Measurements from ENCODE around the gene EBF3. TPM values are rescaled to one million over a fixed set of nuclear protein-coding genes. Genes with fewer than 3 reads are reported as not detected.

The EBF3 gene
- total RNA-seq, 1 experiment from 2014 or later = 0.64 TPM

DNA sequence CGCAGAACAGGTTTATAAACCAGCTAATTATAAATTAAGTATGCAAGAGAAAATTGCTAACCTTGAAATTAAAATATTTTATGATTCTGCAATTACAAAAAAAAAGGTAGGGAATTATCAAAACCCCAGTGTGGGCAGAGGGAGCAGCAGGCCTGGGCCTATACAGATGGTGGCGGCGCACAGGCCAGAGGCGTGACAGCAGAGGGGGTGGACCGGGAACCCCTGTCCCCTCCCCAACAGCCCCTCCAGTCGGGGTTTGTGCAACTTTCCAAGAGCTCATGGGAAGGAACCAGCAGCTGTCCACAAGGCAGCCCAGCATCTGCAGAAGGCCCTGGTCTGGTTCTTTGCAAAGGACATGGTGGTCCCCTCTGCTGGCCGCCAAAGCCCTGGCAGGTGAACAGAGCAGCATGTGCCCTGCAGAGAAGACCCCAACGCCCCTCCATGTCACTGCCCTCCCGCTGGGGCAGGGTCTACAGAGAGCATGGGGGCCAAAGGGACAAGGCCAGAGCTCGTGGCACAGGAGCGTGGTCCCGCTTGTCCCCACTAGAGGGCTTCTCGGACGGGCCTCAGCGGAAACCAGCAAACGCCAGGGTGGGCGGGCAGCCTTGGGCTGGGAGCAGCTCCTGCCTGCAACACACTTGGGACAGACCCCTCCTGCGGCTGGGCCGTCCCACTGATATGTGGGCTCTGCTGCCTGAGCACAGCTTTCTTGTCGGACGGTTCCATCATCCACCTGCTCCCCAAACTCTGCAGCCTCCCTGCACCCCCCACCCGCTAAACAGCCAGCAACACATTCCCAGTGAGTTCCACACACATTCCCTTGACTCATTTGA lies 75.1 kb downstream of the EBF3 start:
- CTCF ChIA-PET = interaction anchor here (0.6 to 1.0 kb wide), 10 partner anchors 69 to 1400 kb away, joined by 3 to 13 read pairs (median 9); no protein-coding TSS in a partner anchor
- DNase-seq (ENCODE audit: low read depth, low spot score) = no peak
- BruUV-seq (replicated peaks) = no TSS peak
- TF ChIP-seq, protein P1, sequence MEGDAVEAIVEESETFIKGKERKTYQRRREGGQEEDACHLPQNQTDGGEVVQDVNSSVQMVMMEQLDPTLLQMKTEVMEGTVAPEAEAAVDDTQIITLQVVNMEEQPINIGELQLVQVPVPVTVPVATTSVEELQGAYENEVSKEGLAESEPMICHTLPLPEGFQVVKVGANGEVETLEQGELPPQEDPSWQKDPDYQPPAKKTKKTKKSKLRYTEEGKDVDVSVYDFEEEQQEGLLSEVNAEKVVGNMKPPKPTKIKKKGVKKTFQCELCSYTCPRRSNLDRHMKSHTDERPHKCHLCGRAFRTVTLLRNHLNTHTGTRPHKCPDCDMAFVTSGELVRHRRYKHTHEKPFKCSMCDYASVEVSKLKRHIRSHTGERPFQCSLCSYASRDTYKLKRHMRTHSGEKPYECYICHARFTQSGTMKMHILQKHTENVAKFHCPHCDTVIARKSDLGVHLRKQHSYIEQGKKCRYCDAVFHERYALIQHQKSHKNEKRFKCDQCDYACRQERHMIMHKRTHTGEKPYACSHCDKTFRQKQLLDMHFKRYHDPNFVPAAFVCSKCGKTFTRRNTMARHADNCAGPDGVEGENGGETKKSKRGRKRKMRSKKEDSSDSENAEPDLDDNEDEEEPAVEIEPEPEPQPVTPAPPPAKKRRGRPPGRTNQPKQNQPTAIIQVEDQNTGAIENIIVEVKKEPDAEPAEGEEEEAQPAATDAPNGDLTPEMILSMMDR (IDR thresholded peaks at IDR 0.05) = peak; percentile 93
- no peak for TF ChIP-seq POLR2AphosphoS5 (IDR thresholded peaks at IDR 0.05; ENCODE audit: low read depth, low read length)
- TF ChIP-seq, protein P2, sequence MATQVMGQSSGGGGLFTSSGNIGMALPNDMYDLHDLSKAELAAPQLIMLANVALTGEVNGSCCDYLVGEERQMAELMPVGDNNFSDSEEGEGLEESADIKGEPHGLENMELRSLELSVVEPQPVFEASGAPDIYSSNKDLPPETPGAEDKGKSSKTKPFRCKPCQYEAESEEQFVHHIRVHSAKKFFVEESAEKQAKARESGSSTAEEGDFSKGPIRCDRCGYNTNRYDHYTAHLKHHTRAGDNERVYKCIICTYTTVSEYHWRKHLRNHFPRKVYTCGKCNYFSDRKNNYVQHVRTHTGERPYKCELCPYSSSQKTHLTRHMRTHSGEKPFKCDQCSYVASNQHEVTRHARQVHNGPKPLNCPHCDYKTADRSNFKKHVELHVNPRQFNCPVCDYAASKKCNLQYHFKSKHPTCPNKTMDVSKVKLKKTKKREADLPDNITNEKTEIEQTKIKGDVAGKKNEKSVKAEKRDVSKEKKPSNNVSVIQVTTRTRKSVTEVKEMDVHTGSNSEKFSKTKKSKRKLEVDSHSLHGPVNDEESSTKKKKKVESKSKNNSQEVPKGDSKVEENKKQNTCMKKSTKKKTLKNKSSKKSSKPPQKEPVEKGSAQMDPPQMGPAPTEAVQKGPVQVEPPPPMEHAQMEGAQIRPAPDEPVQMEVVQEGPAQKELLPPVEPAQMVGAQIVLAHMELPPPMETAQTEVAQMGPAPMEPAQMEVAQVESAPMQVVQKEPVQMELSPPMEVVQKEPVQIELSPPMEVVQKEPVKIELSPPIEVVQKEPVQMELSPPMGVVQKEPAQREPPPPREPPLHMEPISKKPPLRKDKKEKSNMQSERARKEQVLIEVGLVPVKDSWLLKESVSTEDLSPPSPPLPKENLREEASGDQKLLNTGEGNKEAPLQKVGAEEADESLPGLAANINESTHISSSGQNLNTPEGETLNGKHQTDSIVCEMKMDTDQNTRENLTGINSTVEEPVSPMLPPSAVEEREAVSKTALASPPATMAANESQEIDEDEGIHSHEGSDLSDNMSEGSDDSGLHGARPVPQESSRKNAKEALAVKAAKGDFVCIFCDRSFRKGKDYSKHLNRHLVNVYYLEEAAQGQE (IDR thresholded peaks at IDR 0.05; ENCODE audit: insufficient read depth in 1 of 2, low read depth in 2 of 2, low read length in 1 of 2) = no peak
- TF ChIP-seq SIN3A (IDR thresholded peaks at IDR 0.05; ENCODE audit: borderline replicate concordance, insufficient read depth, low read depth, low read length) = no peak
- H3K4me3 ChIP-seq (ENCODE audit: low read depth in 2 of 2, low read length in 2 of 2) = no peak overlapping the region
- H3K36me3 ChIP-seq (ENCODE audit: control insufficient read depth, insufficient read depth, low read length) = no peaks in the 10 kb centered on the region
- in situ Hi-C loops (cut with HindIII; ENCODE audit: low pct_unique_long_range_greater_than_20kb, low sequenced_read_pairs) = no loop called here
- peak; percentile 94 for ATAC-seq
- no peak overlapping the region for H3K27ac ChIP-seq (ENCODE audit: low read length)
- intact Hi-C loops (cut with micrococcal nuclease; ENCODE audit: unreplicated experiment) = loop anchor here (10.0 kb wide), 1 partner anchor 236 kb away; no protein-coding TSS in a partner anchor
- H3K9me3 ChIP-seq (ENCODE audit: control insufficient read depth, insufficient read depth, low read depth, low read length) = no peaks in the 10 kb centered on the region
- no peaks in the 10 kb centered on the region for H3K4me1 ChIP-seq (ENCODE audit: control insufficient read depth, insufficient read depth, low read length)
- POLR2A ChIA-PET = interaction anchor here (0.6 to 0.7 kb wide), 2 partner anchors 8 to 221 kb away, joined by 10 to 23 read pairs; no protein-coding TSS in a partner anchor
- peaks cover 2% of the 10 kb centered on the region; the same call in 1 of the 2 replicates for H3K27me3 ChIP-seq (ENCODE audit: control insufficient read depth, insufficient read depth, low read length)

DNA sequence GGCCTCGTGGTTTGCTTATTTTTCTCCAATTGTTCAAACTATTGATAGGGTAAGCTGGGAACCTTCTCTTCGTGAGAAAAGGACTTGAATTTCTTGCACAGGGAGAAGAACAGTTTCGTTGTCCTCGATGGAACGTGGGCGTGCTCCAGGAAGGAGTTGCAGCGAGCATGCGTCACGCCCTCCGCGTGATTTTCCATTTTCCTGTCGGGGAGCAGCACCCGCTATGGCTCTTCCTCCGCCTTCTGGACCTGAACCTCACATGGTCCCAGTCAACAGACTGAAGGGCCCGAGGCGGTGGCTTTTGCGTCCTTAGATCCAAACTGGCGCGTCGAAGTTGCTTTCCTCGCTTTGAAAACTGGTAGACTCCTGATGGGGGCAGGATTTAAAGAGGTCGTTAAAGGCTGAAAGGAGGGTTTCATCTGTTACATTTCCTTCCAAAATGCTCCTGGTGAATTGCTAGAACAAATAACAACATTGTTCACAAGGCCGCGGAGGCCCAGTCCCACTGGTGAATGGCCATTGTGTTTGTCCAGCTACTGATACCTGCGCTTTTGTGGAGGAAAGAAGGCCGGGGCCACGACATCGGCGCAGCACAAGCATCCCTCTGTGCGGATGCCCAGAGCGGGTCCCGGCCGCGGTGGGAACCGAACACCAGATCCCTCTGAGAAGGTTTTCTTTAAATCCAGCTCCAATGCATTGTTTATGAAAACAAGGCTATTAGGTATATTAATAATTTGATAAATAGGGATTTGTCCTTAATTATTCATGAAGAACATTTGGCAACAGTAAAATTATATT lies 75.9 kb downstream of the EBF3 start:
- Histone ChIP-seq H3K4me1 (ENCODE audit: control insufficient read depth, insufficient read depth, low read length) (no peaks in the 10 kb centered on the region), H3K36me3 (ENCODE audit: control insufficient read depth, insufficient read depth, low read length) (no peaks in the 10 kb centered on the region), H3K27ac (ENCODE audit: low read length) (no peak overlapping the region), H3K27me3 (ENCODE audit: control insufficient read depth, insufficient read depth, low read length) (no peaks in the 10 kb centered on the region), H3K9me3 (ENCODE audit: control insufficient read depth, insufficient read depth, low read depth, low read length) (no peaks in the 10 kb centered on the region), H3K4me3 (ENCODE audit: low read depth in 2 of 2, low read length in 2 of 2) (no peak overlapping the region)
- CTCF ChIA-PET = no interaction called here
- DNase-seq (ENCODE audit: low read depth, low spot score) = no peak
- in situ Hi-C loops (cut with HindIII; ENCODE audit: low pct_unique_long_range_greater_than_20kb, low sequenced_read_pairs) (no loop called here), intact Hi-C loops (cut with micrococcal nuclease; ENCODE audit: unreplicated experiment) (loop anchor here (10.0 kb wide), 1 partner anchor 237 kb away; no protein-coding TSS in a partner anchor)
- no TSS peak for BruUV-seq (replicated peaks)
- POLR2A ChIA-PET = no interaction called here
- TF ChIP-seq POLR2AphosphoS5 (IDR thresholded peaks at IDR 0.05; ENCODE audit: low read depth, low read length) (no peak), TCF7L2 (IDR thresholded peaks at IDR 0.05; ENCODE audit: low read depth, low read length) (no peak), SIN3A (IDR thresholded peaks at IDR 0.05; ENCODE audit: borderline replicate concordance, insufficient read depth, low read depth, low read length) (no peak)
- TF ChIP-seq, protein P2 (IDR thresholded peaks at IDR 0.05; ENCODE audit: insufficient read depth in 1 of 2, low read depth in 2 of 2, low read length in 1 of 2) = no peak
- TF ChIP-seq, protein P1 (IDR thresholded peaks at IDR 0.05) = no peak
- ATAC-seq = no peak
